ENCODE data around the gene PDLIM1.

The PDLIM1 gene

GRCh38 chr10:95290461-95291364 is at the start of gene PDLIM1:
TSS of gene PDLIM1 (minus strand) at chr10:95291003. CDS start at chr10:95290915, 88 bp downstream.
- DNase-seq (ENCODE audit: low spot score) = no peak

GRCh38 chr10:95339863-95340262 is 49.1 kb upstream of the PDLIM1 start:
- no peak for DNase-seq (ENCODE audit: low spot score)

GRCh38 chr10:95337423-95338160 is 46.8 kb upstream of the PDLIM1 start:
- no peak for DNase-seq (ENCODE audit: low spot score)

GRCh38 chr10:95336702-95337101 is 45.9 kb upstream of the PDLIM1 start:
- DNase-seq (ENCODE audit: low spot score) = no peak

GRCh38 chr10:95335933-95336699 is 45.3 kb upstream of the PDLIM1 start:
- no peak for DNase-seq (ENCODE audit: low spot score)

GRCh38 chr10:95334805-95335144 is 44.0 kb upstream of the PDLIM1 start:
- DNase-seq (ENCODE audit: low spot score) = no peak

- no peak for DNase-seq (ENCODE audit: low spot score)
Observed at GRCh38 chr10:95333997-95334804, 43.4 kb upstream of the PDLIM1 start.

GRCh38 chr10:95332666-95333249 is 42.0 kb upstream of the PDLIM1 start:
- DNase-seq (ENCODE audit: low spot score) = peak; percentile 64

- no peak for DNase-seq (ENCODE audit: low spot score)
Observed at GRCh38 chr10:95331596-95332130, 40.9 kb upstream of the PDLIM1 start.

- DNase-seq (ENCODE audit: low spot score) = no peak
Observed at GRCh38 chr10:95330966-95331453, 40.2 kb upstream of the PDLIM1 start.

GRCh38 chr10:95329296-95329695 is 38.5 kb upstream of the PDLIM1 start:
- DNase-seq (ENCODE audit: low spot score) = no peak

- no peak for DNase-seq (ENCODE audit: low spot score)
Observed at GRCh38 chr10:95328013-95328412, 37.2 kb upstream of the PDLIM1 start.

- DNase-seq (ENCODE audit: low spot score) = no peak
Observed at GRCh38 chr10:95327367-95327766, 36.6 kb upstream of the PDLIM1 start.

GRCh38 chr10:95326396-95326795 is 35.6 kb upstream of the PDLIM1 start:
- DNase-seq (ENCODE audit: low spot score) = no peak

GRCh38 chr10:95325863-95326262 is 35.1 kb upstream of the PDLIM1 start:
- no peak for DNase-seq (ENCODE audit: low spot score)

- DNase-seq (ENCODE audit: low spot score) = no peak
Observed at GRCh38 chr10:95324436-95325268, 33.8 kb upstream of the PDLIM1 start.

GRCh38 chr10:95321554-95322301 is 30.9 kb upstream of the PDLIM1 start:
- no peak for DNase-seq (ENCODE audit: low spot score)

- DNase-seq (ENCODE audit: low spot score) = no peak
Observed at GRCh38 chr10:95319239-95319638, 28.4 kb upstream of the PDLIM1 start.

GRCh38 chr10:95315509-95315908 is 24.7 kb upstream of the PDLIM1 start:
- DNase-seq (ENCODE audit: low spot score) = no peak
